Measurements from ENCODE around the gene WDR35. TPM values are rescaled to one million over a fixed set of nuclear protein-coding genes. Genes with fewer than 3 reads are reported as not detected.

WDR35 gene
- 55.7 and 66.7 TPM in 2 replicates for total RNA-seq (2013; cell fraction: nucleolus; rRNA removed)
- total RNA-seq (2014; rRNA removed) (7.3 and 8.1 TPM in 2 replicates), total RNA-seq (2014; rRNA removed; fragmentation: Illumina TruSeq; extraction: Trizol) (8.5 and 9.0 TPM in 2 replicates), total RNA-seq (2021) (6.9 and 7.1 TPM in 2 replicates), polyA plus RNA-seq (2011; rRNA removed) (9.3 and 14.7 TPM in 2 replicates), polyA plus RNA-seq (2014; fragmentation: Illumina TruSeq; extraction: Trizol) (6.4 and 8.2 TPM in 2 replicates), polyA plus RNA-seq (2014; fragmentation: Nextera tagmentation; extraction: Ambion mirVana) (1 to 10 TPM; 3.0 to 3.2 TPM), polyA plus RNA-seq (2014; rRNA removed) (4.6 and 5.4 TPM in 2 replicates), polyA plus RNA-seq (2016; fragmentation: Nextera tagmentation; extraction: Ambion mirVana) (1 to 10 TPM; 3.9 to 6.1 TPM), polyA minus RNA-seq (2011; rRNA and poly(A)+ RNA removed) (8.3 and 10.0 TPM in 2 replicates), Bru-seq, nascent RNA (percentile 67 among the genes with signal in this experiment), BruChase-seq, experiment 1, labeled RNA remaining after a 6-hour chase (percentile 71 among the genes with signal in this experiment), BruChase-seq, experiment 2, labeled RNA remaining after a 2-hour chase (percentile 72 among the genes with signal in this experiment)
- 2.7 TPM for polyA plus RNA-seq (2011; ENCODE audit: low read depth)
- 2.7 and 3.0 TPM in 2 replicates for polyA plus RNA-seq (2011; cell fraction: cytosol; rRNA removed)
- 15.0 and 15.6 TPM in 2 replicates for polyA plus RNA-seq (2011; cell fraction: nucleus; rRNA removed)
- polyA plus RNA-seq (2012), result 3.3 and 3.9 TPM in 2 replicates
- polyA minus RNA-seq (2011; cell fraction: cytosol; rRNA and poly(A)+ RNA removed), result 4.2 and 4.4 TPM in 2 replicates
- 6.4 and 9.7 TPM in 2 replicates for polyA minus RNA-seq (2011; cell fraction: nucleus; rRNA and poly(A)+ RNA removed)
- long read RNA-seq, experiment 1, full-length matches to known transcripts, result 6 of 8 reads
- long read RNA-seq, experiment 1, partial matches to known transcripts, result 1 of 8 reads
- long read RNA-seq, experiment 1, other reads (novel, unspliced or antisense), result 1 of 8 reads
- long read RNA-seq, experiment 2, partial matches to known transcripts, result 15 of 23 reads
- long read RNA-seq, experiment 2, other reads (novel, unspliced or antisense), result 8 of 23 reads

DNA sequence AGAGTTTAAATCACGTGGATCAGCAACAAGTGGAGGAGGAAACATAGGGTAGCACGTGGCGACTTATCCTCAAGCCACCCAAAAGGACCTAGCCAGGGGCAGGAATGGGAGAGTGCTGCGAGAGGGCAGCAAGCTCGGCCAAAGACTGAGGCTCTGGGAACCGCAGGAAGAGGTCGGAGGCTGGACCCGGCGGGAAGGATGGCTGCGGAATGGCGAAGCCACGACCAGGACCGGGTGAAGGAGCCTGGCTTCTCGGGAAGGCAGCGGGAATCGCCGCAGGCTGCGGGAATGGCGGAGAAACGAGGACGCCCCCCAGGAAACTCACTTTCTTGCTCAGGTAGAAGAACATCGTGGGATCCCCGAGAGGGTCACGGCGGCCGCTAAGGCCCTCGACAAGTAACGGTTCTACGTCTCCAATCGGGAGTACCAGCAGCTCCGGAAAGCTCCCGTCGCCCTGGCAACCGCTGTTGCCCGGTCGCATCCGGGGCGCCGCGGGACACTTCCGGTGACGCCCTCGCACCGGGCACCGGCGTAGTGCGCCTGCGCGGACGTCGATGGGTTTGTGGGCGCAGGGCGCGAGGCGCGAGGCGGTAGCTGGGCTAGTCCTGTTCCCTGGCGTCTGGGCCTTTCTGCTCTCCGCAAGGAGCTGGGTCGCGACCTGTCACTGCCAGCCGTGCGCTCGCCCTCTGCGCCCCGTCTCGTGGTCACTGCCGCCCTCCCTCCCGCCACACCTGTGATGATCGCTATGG, at the start of gene WDR35:
Gene WDR35 (minus strand): TSS at position 439 of the 749 bp plus-strand sequence. CDS start 90 bp downstream, at position 349.
- no peaks in the 10 kb centered on the region for H3K27me3 ChIP-seq (replicated peaks in 1 of 2; ENCODE audit: control insufficient read depth in 2 of 2, insufficient read depth in 2 of 2, low read length in 1 of 2)
- ChIA-PET CTCF (interaction anchor here (0.6 to 3.2 kb wide), 13 partner anchors 10 to 652 kb away, joined by 3 to 14 read pairs (median 3); partner anchors contain the start of gene SDC1), RAD21 (ENCODE audit: unreplicated experiment) (interaction anchor here (0.7 to 2.0 kb wide), 7 partner anchors 21 to 337 kb away, joined by 3 to 5 read pairs (median 3); partner anchors contain the start of gene LAPTM4A), POLR2A (interaction anchor here (0.7 to 1.2 kb wide), 4 partner anchors 8 to 62 kb away, joined by 3 to 4 read pairs (median 3); partner anchors contain the start of gene LAPTM4A), SMC1A (ENCODE audit: uncharacterized antibody, unreplicated experiment) (interaction anchor here (1.3 to 2.8 kb wide), 4 partner anchors 10 to 60 kb away, joined by 3 to 19 read pairs (median 5); partner anchors contain the start of gene LAPTM4A)
- BruUV-seq (replicated peaks), result no TSS peak
- H2AFZ ChIP-seq (ENCODE audit: control insufficient read depth, low read depth, low read length), result peak within 1 kb of the TSS; percentile 97
- in situ Hi-C loops (cut with MboI) (no loop called here), intact Hi-C loops (cut with micrococcal nuclease; ENCODE audit: unreplicated experiment) (loop anchor here (2.0 kb wide), 1 partner anchor 89 kb away; the partner anchor contains the start of gene TTC32)
- peak within 1 kb of the TSS; percentile 28; the same call in 1 of the 2 replicates for H3K27ac ChIP-seq (ENCODE audit: control insufficient read depth, insufficient read depth)
- H3K9ac ChIP-seq (ENCODE audit: control insufficient read depth, insufficient read depth, low read length), result peak within 1 kb of the TSS; percentile 67
- H3K9me3 ChIP-seq (replicated peaks; ENCODE audit: control insufficient read depth, insufficient read depth, low read length), result no peaks in the 10 kb centered on the region
- ATAC-seq (peak; percentile 94), DNase-seq (ENCODE audit: low read depth, low spot score) (peak; percentile 53), FAIRE-seq (peak; percentile 87)
- H3K36me3 ChIP-seq (ENCODE audit: control insufficient read depth in 2 of 2, insufficient read depth in 2 of 2, low read length in 1 of 2), result no peaks in the 10 kb centered on the region
- peak within 1 kb of the TSS; percentile 93 for H3K4me2 ChIP-seq (ENCODE audit: control insufficient read depth, insufficient read depth)
- H3K4me3 ChIP-seq, result peak within 1 kb of the TSS; percentile 95
- no peaks in the 10 kb centered on the region for H4K20me1 ChIP-seq (ENCODE audit: control insufficient read depth, insufficient read depth)
- H3K79me2 ChIP-seq (ENCODE audit: control insufficient read depth, insufficient read depth, low read length), result no peaks in the 10 kb centered on the region
- 1% methylated on average over 70 of the region's 70 CpGs for WGBS (ENCODE audit: insufficient coverage, insufficient replicate concordance, low lambda C conversion rate, missing lambda C conversion rate)
- peaks cover 6% of the 10 kb centered on the region; the same call in 1 of the 2 replicates for H3K4me1 ChIP-seq (ENCODE audit: control insufficient read depth, insufficient read depth, low read length)
- TF ChIP-seq NR2F1 (conservative IDR thresholded peaks at IDR 0.05) (peak; percentile 48; the same call in 1 of the 2 replicates), SIN3A (IDR thresholded peaks at IDR 0.05; ENCODE audit: low read depth, low read length) (peak; percentile 93), SMC3 (IDR thresholded peaks at IDR 0.05; ENCODE audit: borderline replicate concordance, low read length) (no peak), BACH1 (IDR thresholded peaks at IDR 0.05; ENCODE audit: borderline replicate concordance) (peak; percentile 59; the same call in 1 of the 2 replicates), RELA (IDR thresholded peaks at IDR 0.05; ENCODE audit: borderline replicate concordance, partially characterized antibody) (peak; percentile 41), NR2C1 (IDR thresholded peaks at IDR 0.05) (peak; percentile 91), IKZF1 (conservative IDR thresholded peaks at IDR 0.05) (peak; percentile 85), BHLHE40 (IDR thresholded peaks at IDR 0.05; ENCODE audit: borderline replicate concordance in 1 of 2, low read depth in 2 of 2, low read length in 1 of 2) (peak in 1 of 2 experiments; percentile 11; a peak in 1 of 4 replicates), IRF4 (IDR thresholded peaks at IDR 0.05; ENCODE audit: low read depth, low read length) (0 out of 2 replicates have a peak, but pooled peaks have one; percentile 50), RBBP5 (conservative IDR thresholded peaks at IDR 0.05) (no peak)
- TF ChIP-seq, protein P1, sequence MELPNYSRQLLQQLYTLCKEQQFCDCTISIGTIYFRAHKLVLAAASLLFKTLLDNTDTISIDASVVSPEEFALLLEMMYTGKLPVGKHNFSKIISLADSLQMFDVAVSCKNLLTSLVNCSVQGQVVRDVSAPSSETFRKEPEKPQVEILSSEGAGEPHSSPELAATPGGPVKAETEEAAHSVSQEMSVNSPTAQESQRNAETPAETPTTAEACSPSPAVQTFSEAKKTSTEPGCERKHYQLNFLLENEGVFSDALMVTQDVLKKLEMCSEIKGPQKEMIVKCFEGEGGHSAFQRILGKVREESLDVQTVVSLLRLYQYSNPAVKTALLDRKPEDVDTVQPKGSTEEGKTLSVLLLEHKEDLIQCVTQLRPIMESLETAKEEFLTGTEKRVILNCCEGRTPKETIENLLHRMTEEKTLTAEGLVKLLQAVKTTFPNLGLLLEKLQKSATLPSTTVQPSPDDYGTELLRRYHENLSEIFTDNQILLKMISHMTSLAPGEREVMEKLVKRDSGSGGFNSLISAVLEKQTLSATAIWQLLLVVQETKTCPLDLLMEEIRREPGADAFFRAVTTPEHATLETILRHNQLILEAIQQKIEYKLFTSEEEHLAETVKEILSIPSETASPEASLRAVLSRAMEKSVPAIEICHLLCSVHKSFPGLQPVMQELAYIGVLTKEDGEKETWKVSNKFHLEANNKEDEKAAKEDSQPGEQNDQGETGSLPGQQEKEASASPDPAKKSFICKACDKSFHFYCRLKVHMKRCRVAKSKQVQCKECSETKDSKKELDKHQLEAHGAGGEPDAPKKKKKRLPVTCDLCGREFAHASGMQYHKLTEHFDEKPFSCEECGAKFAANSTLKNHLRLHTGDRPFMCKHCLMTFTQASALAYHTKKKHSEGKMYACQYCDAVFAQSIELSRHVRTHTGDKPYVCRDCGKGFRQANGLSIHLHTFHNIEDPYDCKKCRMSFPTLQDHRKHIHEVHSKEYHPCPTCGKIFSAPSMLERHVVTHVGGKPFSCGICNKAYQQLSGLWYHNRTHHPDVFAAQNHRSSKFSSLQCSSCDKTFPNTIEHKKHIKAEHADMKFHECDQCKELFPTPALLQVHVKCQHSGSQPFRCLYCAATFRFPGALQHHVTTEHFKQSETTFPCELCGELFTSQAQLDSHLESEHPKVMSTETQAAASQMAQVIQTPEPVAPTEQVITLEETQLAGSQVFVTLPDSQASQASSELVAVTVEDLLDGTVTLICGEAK (IDR thresholded peaks at IDR 0.05; ENCODE audit: borderline replicate concordance), result peak; percentile 87
- TF ChIP-seq, protein P2, sequence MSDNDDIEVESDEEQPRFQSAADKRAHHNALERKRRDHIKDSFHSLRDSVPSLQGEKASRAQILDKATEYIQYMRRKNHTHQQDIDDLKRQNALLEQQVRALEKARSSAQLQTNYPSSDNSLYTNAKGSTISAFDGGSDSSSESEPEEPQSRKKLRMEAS (IDR thresholded peaks at IDR 0.05; ENCODE audit: low read depth, low read length), result peak; percentile 84; the same call in 1 of the 2 replicates
- TF ChIP-seq, protein P3, sequence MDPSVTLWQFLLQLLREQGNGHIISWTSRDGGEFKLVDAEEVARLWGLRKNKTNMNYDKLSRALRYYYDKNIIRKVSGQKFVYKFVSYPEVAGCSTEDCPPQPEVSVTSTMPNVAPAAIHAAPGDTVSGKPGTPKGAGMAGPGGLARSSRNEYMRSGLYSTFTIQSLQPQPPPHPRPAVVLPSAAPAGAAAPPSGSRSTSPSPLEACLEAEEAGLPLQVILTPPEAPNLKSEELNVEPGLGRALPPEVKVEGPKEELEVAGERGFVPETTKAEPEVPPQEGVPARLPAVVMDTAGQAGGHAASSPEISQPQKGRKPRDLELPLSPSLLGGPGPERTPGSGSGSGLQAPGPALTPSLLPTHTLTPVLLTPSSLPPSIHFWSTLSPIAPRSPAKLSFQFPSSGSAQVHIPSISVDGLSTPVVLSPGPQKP (IDR thresholded peaks at IDR 0.05; ENCODE audit: low read depth, low read length), result no peak

Data from GM12878 (cell line).